GM19351 (cell line): ENCODE data around the gene UTRN.

Experiments
- ATAC-seq: cut with Tn5 transposase; IDR thresholded peaks from one replicate; pipeline ENCODE4 v1.9.1; 2021; ENCODE audit warnings: mild to moderate bottlenecking, moderate library complexity; ENCODE audit not compliant: unreplicated experiment

The UTRN gene

DNA sequence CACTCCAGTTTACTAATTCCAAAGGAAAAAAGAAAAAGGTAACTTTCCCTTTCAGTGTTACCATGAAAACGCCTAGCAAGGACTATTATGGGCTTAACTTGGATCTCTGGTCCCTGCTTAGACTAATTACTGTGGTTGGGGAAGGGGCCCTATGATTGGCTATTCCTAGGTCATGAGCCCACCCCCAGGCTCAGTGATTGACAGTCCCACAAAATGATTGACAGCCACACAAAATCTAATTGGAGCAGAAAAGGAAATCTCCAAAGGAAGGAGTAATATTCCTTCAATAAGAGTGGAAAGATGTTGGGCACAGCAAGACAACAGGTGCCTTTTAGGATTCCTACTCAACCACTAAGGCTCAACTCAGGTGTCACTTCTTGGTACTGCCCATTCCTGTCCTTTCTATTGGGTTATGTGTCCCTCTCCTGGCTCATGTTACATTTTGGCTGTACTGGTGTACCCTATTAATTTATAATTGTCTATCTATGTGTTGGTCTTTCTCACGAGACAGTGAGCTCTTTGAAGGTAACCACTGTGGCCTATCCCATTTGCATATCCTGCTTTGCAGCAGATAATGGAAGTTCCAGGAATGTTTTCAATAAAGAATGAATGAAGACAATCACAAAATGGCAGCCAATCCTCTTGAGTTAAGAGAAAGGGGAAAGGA is 5.5 kb upstream of the UTRN start:
- ATAC-seq, result no peak

DNA sequence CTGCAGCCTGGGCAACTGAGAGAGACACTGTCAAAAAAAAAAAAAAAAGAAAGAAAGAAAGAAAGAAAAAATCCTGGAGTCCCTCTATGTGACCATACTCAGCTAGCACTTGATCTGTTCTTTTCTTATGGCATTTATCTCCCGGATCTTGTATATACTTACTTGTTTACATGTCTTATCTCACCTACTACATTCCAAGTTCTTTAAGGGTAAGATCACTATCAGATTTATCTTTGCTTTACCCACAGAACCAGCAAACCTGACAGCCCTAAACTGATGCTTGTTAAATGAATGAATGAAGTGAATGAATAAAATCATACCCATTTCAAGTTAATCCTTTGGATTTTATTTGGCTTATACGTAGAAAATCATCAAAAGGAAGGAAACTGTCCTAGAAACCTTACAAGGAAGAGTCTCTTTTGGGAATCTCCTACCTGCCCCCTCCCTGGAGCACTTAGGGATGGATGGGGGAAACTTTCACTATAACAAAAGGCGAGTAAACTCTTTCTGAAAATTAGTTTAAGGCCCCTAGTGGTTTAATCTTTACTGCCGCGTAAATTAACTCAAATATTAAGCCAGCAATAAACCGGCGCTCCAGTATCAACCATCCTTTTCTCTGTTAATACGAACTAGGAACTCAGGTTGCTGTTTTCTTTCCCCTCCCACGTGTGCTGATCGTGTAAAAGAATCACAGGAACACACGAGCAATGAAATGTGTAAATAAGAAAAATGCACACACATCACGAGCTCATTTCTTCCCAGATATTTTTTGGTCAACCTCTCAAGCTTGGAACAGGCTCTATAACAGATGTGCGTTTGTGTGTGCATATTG is 1.3 kb upstream of the UTRN start:
- no peak for ATAC-seq

DNA sequence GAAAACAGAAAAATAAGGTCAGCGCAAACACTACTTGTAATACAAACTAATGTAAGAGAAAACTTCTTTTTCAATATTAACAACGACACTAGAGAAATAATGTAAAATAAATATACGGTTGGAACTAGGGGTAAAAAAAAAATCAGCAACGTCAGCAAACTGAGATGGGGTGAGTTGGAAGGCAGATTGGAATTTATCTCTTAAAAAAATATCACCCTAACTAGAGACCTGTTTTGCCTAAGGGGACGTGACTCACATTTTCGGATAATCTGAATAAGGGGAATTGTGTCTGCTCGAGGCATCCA is 705 bp upstream of the UTRN start:
- ATAC-seq, result no peak

DNA sequence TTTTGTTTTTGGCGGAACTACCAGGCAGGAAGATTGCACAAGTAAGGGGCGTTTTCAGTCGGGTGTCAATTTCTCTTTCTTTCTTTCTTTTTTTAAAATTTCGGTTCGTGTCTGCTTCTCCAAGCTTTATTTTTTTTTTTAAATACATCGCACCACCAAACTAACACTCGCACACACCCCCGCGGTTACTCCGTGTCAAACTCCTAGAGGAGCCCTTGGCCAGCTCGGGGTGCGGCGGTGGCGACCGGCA is 338 bp downstream of the UTRN start:
- ATAC-seq, result peak; percentile 32

DNA sequence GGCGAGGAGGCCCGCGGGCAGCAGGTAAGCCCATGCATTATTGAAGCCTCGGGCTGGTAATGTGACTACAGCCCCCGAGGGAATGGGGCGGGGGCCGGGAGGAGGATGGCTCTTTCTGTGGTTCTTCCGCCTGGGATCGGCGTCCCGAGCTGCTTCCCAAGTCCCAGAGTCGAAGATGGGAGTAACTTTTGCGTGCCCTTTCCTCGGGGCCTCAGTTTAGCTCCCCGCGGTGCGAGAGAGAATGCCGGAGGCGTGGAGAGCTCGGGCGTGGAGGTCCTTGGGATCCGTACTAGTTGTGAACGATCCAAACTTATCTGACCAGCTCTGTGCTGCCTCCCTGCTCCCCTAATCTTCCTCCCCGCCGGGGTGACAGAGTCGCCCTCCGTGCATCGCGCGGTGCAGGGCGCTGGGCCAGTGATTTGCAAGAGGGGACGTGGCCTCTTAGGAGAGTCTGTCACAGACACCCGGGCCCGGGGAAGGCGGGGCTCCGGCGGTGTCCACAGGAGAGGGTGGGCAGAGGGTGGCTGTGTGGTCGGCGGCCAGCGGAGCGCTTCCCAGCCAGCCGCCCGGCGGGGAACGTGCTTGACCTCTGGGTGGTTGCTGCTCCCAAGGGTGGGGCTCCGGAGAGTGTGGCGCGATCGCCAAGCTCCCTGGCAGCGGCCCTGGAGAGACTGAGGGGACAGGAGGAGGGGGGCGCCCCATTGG is 815 bp downstream of the UTRN start:
- ATAC-seq, result peak; percentile 41

- ATAC-seq, result no peak
These were observed 1.6 kb downstream of the UTRN start for GRCh38 chr6:144286503-144287393.

DNA sequence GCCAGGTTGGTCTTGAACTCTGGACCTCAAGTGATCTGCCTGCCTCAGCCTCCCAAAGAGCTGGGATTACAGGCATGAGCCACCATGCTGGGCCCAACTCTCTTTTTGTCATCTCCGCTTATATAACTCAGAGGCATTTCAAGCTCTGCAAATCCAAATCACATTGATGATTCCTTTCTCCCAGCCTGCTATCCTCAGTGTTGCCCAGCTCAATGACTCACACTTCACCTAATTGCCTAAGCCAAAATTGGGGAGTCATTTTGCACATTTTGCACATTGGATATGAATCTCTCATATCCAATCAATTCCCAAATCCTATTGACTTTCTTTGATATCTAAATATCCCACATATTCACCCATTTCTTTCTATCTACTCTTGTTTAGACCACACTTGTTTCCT is 3.9 kb downstream of the UTRN start:
- no peak for ATAC-seq

DNA sequence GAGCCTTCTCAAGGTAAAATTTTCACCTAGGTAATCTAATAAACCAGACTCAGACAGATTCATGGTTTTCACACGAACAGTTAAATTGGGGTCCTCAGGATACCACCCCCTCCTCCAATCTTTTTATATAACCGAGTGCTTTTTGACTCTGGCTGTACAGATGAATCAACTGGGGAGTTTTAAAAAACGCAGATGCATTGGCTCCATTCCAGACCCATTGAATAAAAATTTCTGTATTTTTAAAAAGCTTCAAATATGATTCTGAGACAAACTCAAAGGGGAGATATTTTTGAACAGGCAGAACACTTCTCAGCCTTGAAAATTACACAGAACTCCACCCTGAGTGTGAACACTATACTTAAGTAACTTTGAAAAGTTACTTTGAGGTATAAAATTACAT is 7.2 kb downstream of the UTRN start:
- no peak for ATAC-seq

DNA sequence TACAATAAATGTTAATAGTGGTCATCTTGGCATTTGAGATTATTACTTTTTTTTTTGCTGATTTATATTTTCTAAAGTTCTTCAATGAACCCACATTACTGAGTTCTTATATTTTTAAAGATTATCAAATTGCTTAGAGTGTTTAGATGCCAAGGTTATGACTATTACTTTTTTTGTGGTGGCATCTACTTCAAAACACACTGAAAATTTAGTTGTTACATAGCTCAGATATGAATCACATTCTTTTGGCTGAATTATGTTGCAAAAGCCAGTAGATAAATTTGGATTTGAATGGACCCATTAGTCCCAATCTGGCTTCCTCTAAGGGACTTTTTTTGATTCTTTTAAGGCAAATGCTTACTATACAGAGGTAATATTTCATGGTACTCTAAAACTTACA is 8.9 kb downstream of the UTRN start:
- no peak for ATAC-seq

GRCh38 chr6:144295211-144295610 is 10.1 kb downstream of the UTRN start:
- no peak for ATAC-seq

GRCh38 chr6:144295981-144296767 is 11.0 kb downstream of the UTRN start:
- ATAC-seq, result no peak

GRCh38 chr6:144296973-144297372 is 11.8 kb downstream of the UTRN start:
- ATAC-seq, result no peak

DNA sequence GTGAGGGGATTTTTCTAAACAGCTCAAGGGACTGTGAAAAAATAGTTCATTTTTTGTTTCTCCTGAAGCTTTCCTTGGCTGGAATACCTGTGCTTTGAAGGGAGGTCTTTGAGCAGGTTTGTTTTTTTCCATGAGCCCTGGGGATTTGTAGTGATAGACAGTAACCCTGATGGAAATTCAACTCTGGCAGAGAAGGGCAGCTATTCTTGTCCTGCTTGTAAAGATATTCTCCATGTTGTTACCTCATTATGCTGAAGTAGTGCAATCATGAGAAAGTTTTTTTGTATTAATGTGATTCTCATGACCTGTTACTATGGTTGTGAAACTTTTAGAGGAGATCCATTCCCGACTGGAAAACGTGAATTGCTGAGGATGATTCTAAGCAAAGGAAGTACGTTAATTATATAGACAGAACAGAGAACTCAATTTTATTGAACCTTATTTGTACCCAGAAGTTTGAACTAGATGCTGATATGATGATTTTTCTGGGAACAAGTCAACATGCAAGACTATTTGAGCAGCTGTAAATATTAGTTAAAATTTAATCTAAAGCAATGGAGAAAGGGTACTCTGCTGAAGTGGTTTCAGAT is 12.5 kb downstream of the UTRN start:
- no peak for ATAC-seq

DNA sequence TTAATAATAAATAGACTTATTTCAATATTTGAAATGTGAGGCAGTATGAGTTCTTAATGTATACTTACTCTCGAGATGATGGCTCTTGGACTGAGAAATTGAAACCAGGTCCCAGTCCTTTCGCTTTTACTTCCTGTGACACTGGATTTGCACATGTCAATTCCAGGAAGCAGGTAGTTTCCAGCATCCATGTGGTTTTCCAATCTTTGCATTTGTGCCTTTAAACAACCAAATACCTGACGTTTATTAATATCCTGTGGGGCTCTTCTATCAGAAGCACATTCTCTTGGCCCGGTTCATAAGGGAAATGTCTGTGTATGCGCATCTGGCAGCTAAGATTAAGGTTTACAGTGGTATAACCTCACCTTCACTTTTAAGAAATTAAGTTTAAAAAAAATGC is 13.1 kb downstream of the UTRN start:
- no peak for ATAC-seq

DNA sequence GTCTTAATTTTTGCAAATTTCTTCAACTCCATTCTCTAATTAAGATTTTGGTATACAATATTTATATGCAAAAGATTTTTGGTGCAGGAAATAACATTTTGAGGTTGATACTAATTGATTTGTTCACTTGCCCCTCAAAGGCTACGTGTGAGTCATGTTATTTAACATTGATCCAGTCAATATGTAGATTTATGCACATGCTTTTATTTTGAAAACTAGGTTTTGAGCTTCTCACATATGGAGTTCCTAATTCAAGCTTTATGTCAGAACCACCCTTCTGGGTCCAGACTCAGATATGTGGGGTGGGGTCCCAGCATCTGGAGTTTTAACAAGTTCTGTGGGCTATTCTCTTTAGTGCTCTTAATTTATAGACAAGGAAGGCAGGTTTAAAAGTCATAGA is 13.8 kb downstream of the UTRN start:
- no peak for ATAC-seq

- no peak for ATAC-seq
These were observed 17.7 kb downstream of the UTRN start for GRCh38 chr6:144302701-144303372.

GRCh38 chr6:144304223-144304848 is 19.2 kb downstream of the UTRN start:
- ATAC-seq, result no peak

- ATAC-seq, result peak; percentile 21
These were observed 20.4 kb downstream of the UTRN start for GRCh38 chr6:144305567-144305966.

DNA sequence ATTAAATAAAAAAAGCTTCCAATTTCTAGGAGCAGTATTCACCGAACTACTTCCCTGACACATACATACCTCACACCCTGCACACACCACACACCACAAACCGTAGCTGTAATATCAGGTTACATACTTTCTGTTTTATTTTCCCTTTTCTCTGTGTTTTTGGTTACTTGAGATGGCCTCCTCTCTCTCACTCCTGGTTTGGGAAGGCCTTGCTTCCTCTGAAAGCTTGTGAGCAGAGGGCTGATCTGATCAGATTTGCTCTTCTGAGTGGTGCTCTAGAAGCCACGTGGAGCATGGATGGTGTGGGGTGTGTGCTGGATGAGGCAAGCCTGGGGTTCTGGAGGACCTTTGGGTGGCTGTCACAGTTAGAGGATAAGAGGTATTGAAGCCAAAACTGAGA is 20.9 kb downstream of the UTRN start:
- ATAC-seq, result peak; percentile 90
